HCT116 (cell line): ENCODE data around the gene DDT. TPM values are rescaled to one million over a fixed set of nuclear protein-coding genes. Genes with fewer than 3 reads are reported as not detected.
"Not testable (repeated sequence)": the region's sequence is repeated elsewhere in the genome, so short reads cannot be mapped to it uniquely, and the experiment has no call there.

Experiments used
- ATAC-seq: fragments of 200-7000 bp; cut with Tn5 transposase; 2 replicates; pipeline ENCODE4 v1.9.1; 2020; ENCODE audit warnings: mild to moderate bottlenecking, moderate library complexity
- BruUV-seq: library from RNA; stranded (reverse); fragments of 400-500 nt; replicated peaks from 2 replicates; lab custom pipeline; 2021; lab: Mats Ljungman, UMichigan
- CTCF ChIA-PET: fragments of 300-600 bp; sonication (Branson Sonifier 250); formaldehyde crosslinking; loops from one replicate; lab custom pipeline; 2021; ENCODE audit warnings: antibody characterized with exemption; lab: Charles Lee
- POLR2A ChIA-PET: fragments of 300-600, 350-600 bp; sonication (Branson Sonifier 250); formaldehyde crosslinking; loops from one replicate; lab custom pipeline; 2021; ENCODE audit warnings: antibody characterized with exemption; lab: Charles Lee
- RAD21 ChIA-PET, 2 experiments: fragments of 300-600 bp; sonication (Branson Sonifier 250); formaldehyde crosslinking; loops; one replicate each; lab custom pipeline; 2023; ENCODE audit warnings: low total read pairs in 2 of 2; ENCODE audit not compliant: uncharacterized antibody in 2 of 2, unreplicated experiment in 2 of 2, low non-redundant PET in 1 of 2; lab: Charles Lee
- DNase-seq: peaks from one replicate; pipeline ENCODE4 v3.0.0-alpha.2; 2010; ENCODE audit warnings: low read depth, low spot score
- H2AFZ ChIP-seq: fragments of 200-600 bp; shearing (Covaris generic), sonication (generic); 2 replicates; pipeline ENCODE4 v1.6.1; 2017; ENCODE audit warnings: low read depth, mixed run types, mixed read lengths, antibody characterized with exemption, low read length; ENCODE audit not compliant: poor library complexity, severe bottlenecking
- H3K27ac ChIP-seq: 2 replicates; pipeline ENCODE4 v1.5.1; 2012; ENCODE audit warnings: low read depth, low read length
- H3K27me3 ChIP-seq: fragments of 200-600 bp; sonication (generic); 2 replicates; pipeline ENCODE4 v1.6.1; 2016; ENCODE audit warnings: mixed run types, low read length, mixed read lengths; ENCODE audit not compliant: insufficient read depth
- H3K36me3 ChIP-seq, 2 experiments: fragments of 200-500 bp in 1 of 2; fragments of 200-600 bp in 1 of 2; sonication (Bioruptor generic) in 1 of 2; sonication (generic) in 1 of 2; 2 replicates each; pipeline versions ENCODE4 v1.5.1 to v1.6.1; 2014 to 2016; ENCODE audit warnings: low read length in 2 of 2, inconsistent platforms in 1 of 2, mixed read lengths in 1 of 2, mixed run types in 1 of 2; ENCODE audit not compliant: insufficient read depth in 2 of 2, control insufficient read depth in 1 of 2
- H3K4me1 ChIP-seq, 2 experiments: fragments of 200-600 bp in 1 of 2; sonication (generic) in 1 of 2; 2 replicates each; pipeline versions ENCODE4 v1.5.1 to v1.6.1; 2012 to 2017; ENCODE audit warnings: low read length in 2 of 2, inconsistent platforms in 1 of 2, mild to moderate bottlenecking in 1 of 2, mixed read lengths in 1 of 2, mixed run types in 1 of 2, moderate library complexity in 1 of 2; ENCODE audit not compliant: insufficient read depth in 2 of 2, control insufficient read depth in 1 of 2
- H3K4me2 ChIP-seq: fragments of 200-600 bp; sonication (generic); 2 replicates; pipeline ENCODE4 v1.6.1; 2017; ENCODE audit warnings: mixed run types, low read length, mixed read lengths
- H3K4me3 ChIP-seq, 2 experiments: fragments of 200-600 bp in 1 of 2; sonication (generic) in 1 of 2; replicated peaks in 1 of 2; 2 replicates each; pipeline ENCODE4 v1.5.1; 2011 to 2016; ENCODE audit warnings: low read length in 2 of 2, control low read depth in 1 of 2, low read depth in 1 of 2, mild to moderate bottlenecking in 1 of 2, mixed read lengths in 1 of 2, mixed run types in 1 of 2
- H3K79me2 ChIP-seq: fragments of 200-600 bp; sonication (generic); 2 replicates; pipeline ENCODE4 v1.6.1; 2017; ENCODE audit warnings: mild to moderate bottlenecking, mixed run types, low read length, moderate library complexity, mixed read lengths; ENCODE audit not compliant: insufficient read depth
- H3K9ac ChIP-seq: fragments of 200-600 bp; sonication (generic); 2 replicates; pipeline ENCODE4 v1.6.1; 2016; ENCODE audit warnings: low read length, mixed read lengths
- H3K9me2 ChIP-seq: fragments of 200-600 bp; sonication (generic), shearing (Covaris generic); 2 replicates; pipeline ENCODE4 v1.6.1; 2017; ENCODE audit warnings: mixed run types, mild to moderate bottlenecking, moderate library complexity; ENCODE audit not compliant: insufficient read depth
- H3K9me3 ChIP-seq, 2 experiments: fragments of 200-500 bp in 1 of 2; fragments of 200-600 bp in 1 of 2; sonication (Bioruptor generic) in 1 of 2; sonication (generic) in 1 of 2; 2 replicates each; pipeline ENCODE4 v1.6.1; 2014 to 2017; ENCODE audit warnings: low read length in 2 of 2, mixed read lengths in 2 of 2, inconsistent platforms in 1 of 2, low read depth in 1 of 2, mild to moderate bottlenecking in 1 of 2, mixed run types in 1 of 2, moderate library complexity in 1 of 2; ENCODE audit not compliant: control insufficient read depth in 1 of 2, insufficient read depth in 1 of 2
- H4K20me1 ChIP-seq: fragments of 200-600 bp; sonication (generic), shearing (Covaris generic); 2 replicates; pipeline ENCODE4 v1.6.1; 2017; ENCODE audit warnings: mixed run types, mild to moderate bottlenecking, moderate library complexity; ENCODE audit not compliant: insufficient read depth
- CTCF ChIP-seq, 3 experiments: fragments of 200-600 bp in 1 of 3; sonication (generic) in 1 of 3; IDR thresholded peaks in 2 of 3; conservative IDR thresholded peaks in 1 of 3; 2 replicates each; pipeline ENCODE4 v1.5.1; 2012 to 2017; ENCODE audit warnings: low read depth in 2 of 3, low read length in 2 of 3, antibody characterized with exemption in 1 of 3, borderline replicate concordance in 1 of 3, control low read depth in 1 of 3, mild to moderate bottlenecking in 1 of 3, mixed read lengths in 1 of 3, mixed run types in 1 of 3, moderate library complexity in 1 of 3; ENCODE audit not compliant: insufficient read depth in 1 of 3
- MAX ChIP-seq: IDR thresholded peaks from 2 replicates; pipeline ENCODE4 v1.6.1; 2012
- RAD21 ChIP-seq: IDR thresholded peaks from 2 replicates; pipeline ENCODE4 v1.6.1; 2012; ENCODE audit warnings: low read depth, mild to moderate bottlenecking
- SP1 ChIP-seq: IDR thresholded peaks from 2 replicates; pipeline ENCODE4 v1.6.1; 2012; ENCODE audit warnings: low read depth
- ZBTB33 ChIP-seq: IDR thresholded peaks from 2 replicates; pipeline ENCODE4 v1.6.1; 2011; ENCODE audit warnings: mild to moderate bottlenecking, low read length, moderate library complexity; ENCODE audit not compliant: insufficient replicate concordance; ENCODE audit errors: extremely low read depth
- ZFX ChIP-seq: fragments of 450-650 bp; IDR thresholded peaks from 2 replicates; pipeline ENCODE4 v1.6.1; 2017
- intact Hi-C: fragments of 100-400 bp; cut with micrococcal nuclease; formaldehyde crosslinking; loops from 2 replicates; pipeline ENCODE4 v1.10.0; 2022
- total RNA-seq: library from RNA; stranded (reverse); gene quantifications from one replicate; pipeline ENCODE4 v1.2.1, GENCODE V29; 2021; ENCODE audit not compliant: unreplicated experiment

DDT gene
- total RNA-seq, 1 experiment from 2014 or later = 217 TPM

- DNase-seq, H3K79me2 ChIP-seq, H3K9me2 ChIP-seq, H2AFZ ChIP-seq, H3K9ac ChIP-seq, H3K4me3 ChIP-seq, ATAC-seq, H3K27me3 ChIP-seq, H3K27ac ChIP-seq, CTCF ChIA-PET, RAD21 ChIA-PET, BruUV-seq, H3K9me3 ChIP-seq, H3K36me3 ChIP-seq, POLR2A ChIA-PET, H4K20me1 ChIP-seq, H3K4me2 ChIP-seq, H3K4me1 ChIP-seq: not testable (repeated sequence)
- intact Hi-C loops = loop anchor here (10.0 kb wide), 1 partner anchor 538 kb away; no protein-coding TSS in a partner anchor
Measured at GRCh38 chr22:23986538-23987178, 12.4 kb upstream of the DDT start.

DNA sequence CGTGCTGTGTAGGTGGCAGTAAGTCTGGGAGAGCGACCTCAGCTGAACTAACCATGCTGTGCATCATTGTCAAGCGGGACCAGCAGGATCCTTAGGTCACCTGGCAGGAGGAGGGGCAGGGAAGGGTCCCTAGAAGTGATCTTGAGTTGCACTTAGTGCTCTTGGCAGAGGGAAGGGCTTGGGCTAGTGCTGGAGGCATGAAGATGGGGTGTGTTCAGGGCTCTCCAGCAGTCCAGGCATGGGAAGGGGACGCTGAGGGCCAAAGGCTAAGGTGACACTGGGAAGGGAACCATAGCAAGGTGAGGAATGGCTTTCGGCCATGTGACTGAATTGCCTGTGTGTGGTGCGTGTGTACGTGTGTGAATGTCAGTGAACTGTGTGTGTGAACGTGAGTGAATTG is 11.8 kb upstream of the DDT start:
- H3K4me3 ChIP-seq, H3K9me2 ChIP-seq, H3K9me3 ChIP-seq, BruUV-seq, POLR2A ChIA-PET, H3K79me2 ChIP-seq, H3K27me3 ChIP-seq, RAD21 ChIA-PET, CTCF ChIA-PET, H3K9ac ChIP-seq, H4K20me1 ChIP-seq, ATAC-seq, H3K36me3 ChIP-seq, H3K4me2 ChIP-seq, H3K4me1 ChIP-seq, DNase-seq, H3K27ac ChIP-seq, H2AFZ ChIP-seq: not testable (repeated sequence)
- intact Hi-C loops = loop anchor here (10.0 kb wide), 1 partner anchor 539 kb away; no protein-coding TSS in a partner anchor

GRCh38 chr22:23984430-23984829 is 10.2 kb upstream of the DDT start:
- no TSS peak for BruUV-seq
- Histone ChIP-seq H3K9me2 (no peaks in the 10 kb centered on the region), H3K4me2 (no peak overlapping the region), H4K20me1 (no peaks in the 10 kb centered on the region), H3K36me3 (no peaks in the 10 kb centered on the region), H2AFZ (peak overlapping the region; percentile 61), H3K9ac (no peak overlapping the region), H3K4me1 (no peaks in the 10 kb centered on the region), H3K9me3 (no peaks in the 10 kb centered on the region), H3K27me3 (no peaks in the 10 kb centered on the region), H3K27ac (no peak overlapping the region), H3K4me3 (no peak overlapping the region), H3K79me2 (no peaks in the 10 kb centered on the region)
- ATAC-seq (peak; percentile 66), DNase-seq (peak; percentile 48)
- RAD21 ChIA-PET = no interaction called here
- TF ChIP-seq CTCF (IDR thresholded peaks at IDR 0.05 in 2 of 3, conservative IDR thresholded peaks at IDR 0.05 in 1 of 3; ENCODE audit: borderline replicate concordance in 1 of 3, insufficient read depth in 1 of 3, low read depth in 2 of 3, low read length in 2 of 3) (peak; percentile 75 to 81 (median 76)), ZFX (peak; percentile 30; the same call in 1 of the 2 replicates), RAD21 (peak; percentile 89), ZBTB33 (no peak), SP1 (no peak), MAX (peak; percentile 40; the same call in 1 of the 2 replicates)
- intact Hi-C loops = loop anchor here (5.0 to 10.0 kb wide), 3 partner anchors 193 to 540 kb away; no protein-coding TSS in a partner anchor
- CTCF ChIA-PET = interaction anchor here (1.0 kb wide), 2 partner anchors 191 to 263 kb away, joined by 4 to 17 read pairs; no protein-coding TSS in a partner anchor
- POLR2A ChIA-PET = no interaction called here
